MCF 10A (cell line): Measurements from ENCODE around the gene SDC3. TPM values are rescaled to one million over a fixed set of nuclear protein-coding genes. Genes with fewer than 3 reads are reported as not detected.

Experiments used
- BruUV-seq: library from RNA; stranded (reverse); fragments of 400-500 nt; replicated peaks from 2 replicates; lab custom pipeline; 2021; lab: Mats Ljungman, UMichigan
- CTCF ChIA-PET: fragments of 300-600 bp; sonication (Branson Sonifier 250); formaldehyde crosslinking; extraction: SDS; loops from one replicate; lab custom pipeline; 2021; ENCODE audit warnings: antibody characterized with exemption, inconsistent platforms; lab: Yijun Ruan, JAX
- POLR2A ChIA-PET: fragments of 300-600, 350-650 bp; sonication (Branson Sonifier 250); formaldehyde crosslinking; extraction: SDS; loops from one replicate; lab custom pipeline; 2020; ENCODE audit warnings: antibody characterized with exemption, inconsistent platforms; lab: Yijun Ruan, JAX
- DNase-seq: peaks from one replicate; pipeline ENCODE4 v3.0.0-alpha.2; 2018; ENCODE audit not compliant: unreplicated experiment
- H3K27ac Mint-ChIP-seq: one replicate; pipeline ENCODE4 v1.8.0; 2022; ENCODE audit warnings: mild to moderate bottlenecking, low read depth, mixed read lengths; ENCODE audit not compliant: unreplicated experiment
- H3K27me3 Mint-ChIP-seq: one replicate; pipeline ENCODE4 v1.8.0; 2022; ENCODE audit warnings: mixed read lengths; ENCODE audit not compliant: insufficient read depth, unreplicated experiment
- H3K36me3 Mint-ChIP-seq: one replicate; pipeline ENCODE4 v1.8.0; 2022; ENCODE audit warnings: mild to moderate bottlenecking, moderate library complexity, mixed read lengths; ENCODE audit not compliant: insufficient read depth, unreplicated experiment
- H3K4me1 Mint-ChIP-seq: one replicate; pipeline ENCODE4 v1.8.0; 2022; ENCODE audit warnings: mixed read lengths; ENCODE audit not compliant: insufficient read depth, unreplicated experiment
- H3K4me3 Mint-ChIP-seq: one replicate; pipeline ENCODE4 v1.8.0; 2022; ENCODE audit warnings: mild to moderate bottlenecking, moderate library complexity, mixed read lengths; ENCODE audit not compliant: unreplicated experiment
- H3K9me3 Mint-ChIP-seq: one replicate; pipeline ENCODE4 v1.8.0; 2022; ENCODE audit warnings: mixed read lengths; ENCODE audit not compliant: unreplicated experiment
- CTCF ChIP-seq: fragments of 200-600 bp; IDR thresholded peaks from one replicate; pipeline ENCODE4 v1.8.0; 2022; ENCODE audit warnings: antibody characterized with exemption, mild to moderate bottlenecking; ENCODE audit not compliant: unreplicated experiment
- intact Hi-C: fragments of 100-400 bp; cut with micrococcal nuclease; formaldehyde crosslinking; loops from 2 replicates; pipeline ENCODE4 v1.14.1; 2022
- total RNA-seq: library from RNA; stranded (reverse); gene quantifications from 2 replicates; pipeline ENCODE4 v1.2.3, GENCODE V29; 2022

SDC3 gene
- total RNA-seq, 1 experiment from 2014 or later: 21.7 TPM

GRCh38 chr1:30888391-30888790 is 20.2 kb downstream of the SDC3 start:
- no peaks in the 10 kb centered on the region for H3K9me3 Mint-ChIP-seq
- no peaks in the 10 kb centered on the region for H3K27me3 Mint-ChIP-seq
- intact Hi-C loops: no loop called here
- peaks cover 13% of the 10 kb centered on the region for H3K4me1 Mint-ChIP-seq
- H3K36me3 Mint-ChIP-seq: no peaks in the 10 kb centered on the region
- POLR2A ChIA-PET: interaction anchor here (0.5 kb wide), 1 partner anchor 29 kb away, joined by 3 read pairs; no protein-coding TSS in a partner anchor
- CTCF ChIA-PET: interaction anchor here (0.7 to 1.4 kb wide), 2 partner anchors 24 to 107 kb away, joined by 3 to 4 read pairs; no protein-coding TSS in a partner anchor
- H3K27ac Mint-ChIP-seq: peak overlapping the region; percentile 63
- H3K4me3 Mint-ChIP-seq: no peak overlapping the region
- DNase-seq: no peak
- no peak for TF ChIP-seq CTCF
- BruUV-seq: no TSS peak

GRCh38 chr1:30887485-30888315 is 20.9 kb downstream of the SDC3 start:
- no peak overlapping the region for H3K4me3 Mint-ChIP-seq
- ChIA-PET CTCF (interaction anchor here (0.6 to 1.1 kb wide), 4 partner anchors 24 to 1685 kb away, joined by 3 to 4 read pairs (median 3); no protein-coding TSS in a partner anchor), POLR2A (interaction anchor here (0.5 to 0.6 kb wide), 2 partner anchors 15 to 29 kb away, joined by 3 read pairs; no protein-coding TSS in a partner anchor)
- H3K27ac Mint-ChIP-seq: peak overlapping the region; percentile 63
- DNase-seq: no peak
- BruUV-seq: no TSS peak
- no peak for TF ChIP-seq CTCF
- H3K27me3 Mint-ChIP-seq: no peaks in the 10 kb centered on the region
- intact Hi-C loops: no loop called here
- peaks cover 6% of the 10 kb centered on the region for H3K36me3 Mint-ChIP-seq
- H3K4me1 Mint-ChIP-seq: peaks cover 13% of the 10 kb centered on the region
- H3K9me3 Mint-ChIP-seq: no peaks in the 10 kb centered on the region

- peaks cover 13% of the 10 kb centered on the region for H3K4me1 Mint-ChIP-seq
- BruUV-seq: no TSS peak
- H3K4me3 Mint-ChIP-seq: no peak overlapping the region
- ChIA-PET POLR2A (no interaction called here), CTCF (interaction anchor here (0.8 to 1.1 kb wide), 2 partner anchors 42 to 1684 kb away, joined by 3 to 4 read pairs; no protein-coding TSS in a partner anchor)
- DNase-seq: no peak
- no peaks in the 10 kb centered on the region for H3K9me3 Mint-ChIP-seq
- peaks cover 7% of the 10 kb centered on the region for H3K36me3 Mint-ChIP-seq
- H3K27me3 Mint-ChIP-seq: no peaks in the 10 kb centered on the region
- no peak overlapping the region for H3K27ac Mint-ChIP-seq
- intact Hi-C loops: no loop called here
- no peak for TF ChIP-seq CTCF
Measured at GRCh38 chr1:30886710-30887428, 21.7 kb downstream of the SDC3 start.
